Measurements from ENCODE around the gene THTPA. TPM values are rescaled to one million over a fixed set of nuclear protein-coding genes. Genes with fewer than 3 reads are reported as not detected.
A peak's percentile ranks its signal among the peaks of the same experiment; 100 is the strongest.

Gene THTPA
- total and polyA plus RNA-seq, 2 of the 13 experiments (the other 11 are each of a cell fraction or from before 2014, with no cell fraction given), result 7.4 to 8.7 TPM

DNA sequence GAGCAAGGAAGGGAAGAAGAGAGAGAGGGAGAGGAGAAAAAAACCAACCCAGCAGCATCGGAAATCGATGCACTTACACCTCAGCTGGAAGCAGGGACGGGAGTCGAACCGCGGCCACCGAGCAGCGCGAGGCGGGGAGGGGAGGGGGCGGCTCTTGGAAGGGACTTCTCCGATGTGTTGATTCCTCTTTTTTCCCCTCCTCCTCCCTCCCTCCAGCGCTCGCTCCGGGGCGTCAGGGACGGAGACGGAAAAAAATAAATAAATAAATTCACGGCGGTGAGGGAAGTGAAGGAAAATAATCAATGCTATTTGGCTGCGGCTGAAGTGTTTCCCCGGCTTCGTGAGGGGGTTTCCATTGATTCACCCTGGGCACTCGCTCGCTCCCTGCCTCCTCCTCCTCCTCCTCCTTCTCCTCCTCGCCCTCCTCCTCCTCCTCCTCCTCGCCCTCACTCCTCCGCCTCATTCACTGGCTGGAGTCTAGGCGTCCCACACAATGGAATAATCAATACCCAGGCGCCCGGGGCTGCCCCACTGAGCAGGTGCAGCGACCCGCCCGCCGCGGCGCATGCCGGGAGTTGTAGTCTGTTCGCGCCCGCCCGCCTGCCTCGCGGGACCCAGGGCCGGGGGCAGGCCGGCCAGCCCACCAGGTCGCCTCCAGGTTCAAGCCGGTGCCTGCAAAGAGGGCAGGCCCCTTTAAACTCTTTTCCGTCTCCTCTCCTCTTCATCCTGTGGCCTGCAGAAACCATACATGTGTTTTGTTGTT is 4.6 kb upstream of the THTPA start, which contains the start of gene ZFHX2 (continued):
- TF ChIP-seq TFE3 (CRISPR knock-in tag; IDR thresholded peaks at IDR 0.05), result no peak; the same call in none of the 2 replicates
- TF ChIP-seq, protein P1, sequence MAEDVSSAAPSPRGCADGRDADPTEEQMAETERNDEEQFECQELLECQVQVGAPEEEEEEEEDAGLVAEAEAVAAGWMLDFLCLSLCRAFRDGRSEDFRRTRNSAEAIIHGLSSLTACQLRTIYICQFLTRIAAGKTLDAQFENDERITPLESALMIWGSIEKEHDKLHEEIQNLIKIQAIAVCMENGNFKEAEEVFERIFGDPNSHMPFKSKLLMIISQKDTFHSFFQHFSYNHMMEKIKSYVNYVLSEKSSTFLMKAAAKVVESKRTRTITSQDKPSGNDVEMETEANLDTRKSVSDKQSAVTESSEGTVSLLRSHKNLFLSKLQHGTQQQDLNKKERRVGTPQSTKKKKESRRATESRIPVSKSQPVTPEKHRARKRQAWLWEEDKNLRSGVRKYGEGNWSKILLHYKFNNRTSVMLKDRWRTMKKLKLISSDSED (CRISPR knock-in tag; IDR thresholded peaks at IDR 0.05), result no peak
- TF ChIP-seq ELK4 (CRISPR knock-in tag; IDR thresholded peaks at IDR 0.05; ENCODE audit: borderline replicate concordance), result no peak
- peak; percentile 63; the same call in 1 of the 2 replicates for TF ChIP-seq ZNF160 (CRISPR knock-in tag; IDR thresholded peaks at IDR 0.05)
- 0 out of 2 replicates have a peak, but pooled peaks have one; percentile 56 for TF ChIP-seq ISX (CRISPR knock-in tag; conservative IDR thresholded peaks at IDR 0.05)
- peak; percentile 93 for TF ChIP-seq KDM4B (CRISPR knock-in tag; IDR thresholded peaks at IDR 0.05)
- TF ChIP-seq ZNF619 (CRISPR knock-in tag; IDR thresholded peaks at IDR 0.05), result no peak
- TF ChIP-seq ZNF18 (CRISPR knock-in tag; IDR thresholded peaks at IDR 0.05; ENCODE audit: insufficient replicate concordance), result peak; percentile 72
- 0 out of 2 replicates have a peak, but pooled peaks have one; percentile 38 for TF ChIP-seq MIER2 (CRISPR knock-in tag; IDR thresholded peaks at IDR 0.05)
- peak; percentile 80 for TF ChIP-seq MEIS1 (CRISPR knock-in tag; IDR thresholded peaks at IDR 0.05; ENCODE audit: borderline replicate concordance)
- TF ChIP-seq ZNF441 (CRISPR knock-in tag; IDR thresholded peaks at IDR 0.05; ENCODE audit: borderline replicate concordance), result no peak; the same call in 1 of the 2 replicates
- TF ChIP-seq JUNB (CRISPR knock-in tag; IDR thresholded peaks at IDR 0.05; ENCODE audit: borderline replicate concordance), result peak; percentile 2; the same call in 1 of the 2 replicates
- TF ChIP-seq GFI1 (CRISPR knock-in tag; IDR thresholded peaks at IDR 0.05; ENCODE audit: borderline replicate concordance), result no peak
- TF ChIP-seq DDIT3 (CRISPR knock-in tag; IDR thresholded peaks at IDR 0.05), result 0 out of 2 replicates have a peak, but pooled peaks have one; percentile 34
- TF ChIP-seq ZBED4 (CRISPR knock-in tag; IDR thresholded peaks at IDR 0.05; ENCODE audit: borderline replicate concordance), result peak; percentile 68; the same call in 1 of the 2 replicates
- peak; percentile 93 for TF ChIP-seq YEATS4 (CRISPR knock-in tag; IDR thresholded peaks at IDR 0.05; ENCODE audit: borderline replicate concordance)
- 0 out of 2 replicates have a peak, but pooled peaks have one; percentile 46 for TF ChIP-seq MLX (CRISPR knock-in tag; IDR thresholded peaks at IDR 0.05)

All from HepG2 (cell line).